IMR-90 (cell line): Measurements from ENCODE around the gene LRRC2. TPM values are rescaled to one million over a fixed set of nuclear protein-coding genes. Genes with fewer than 3 reads are reported as not detected.

ENCODE experiments used
- ATAC-seq: fragments of 200-7000 bp; cut with Tn5 transposase; 2 replicates; pipeline ENCODE4 v1.9.1; 2020; ENCODE audit warnings: low read depth, mild to moderate bottlenecking, moderate library complexity
- BruUV-seq: library from RNA; stranded (reverse); fragments of 400-500 nt; replicated peaks from 2 replicates; lab custom pipeline; 2021; lab: Mats Ljungman, UMichigan
- CTCF ChIA-PET: fragments of 300-600 bp; formaldehyde crosslinking; extraction: SDS; loops from one replicate; lab custom pipeline; 2021; ENCODE audit warnings: antibody characterized with exemption; lab: Yijun Ruan, JAX
- POLR2A ChIA-PET: fragments of 300-600 bp; sonication (Branson Sonifier 250); formaldehyde crosslinking; loops from one replicate; lab custom pipeline; 2022; ENCODE audit warnings: antibody characterized with exemption; ENCODE audit not compliant: unreplicated experiment; lab: Charles Lee
- DNase-seq: peaks from one replicate; pipeline ENCODE4 v3.0.0; 2013
- H2AFZ ChIP-seq: replicated peaks from 2 replicates; pipeline ENCODE3; 2013; ENCODE audit warnings: low read length, mild to moderate bottlenecking; ENCODE audit not compliant: poor library complexity
- H2AK5ac ChIP-seq: 2 replicates; pipeline ENCODE4 v1.6.1; 2013; ENCODE audit warnings: low read depth, low read length, inconsistent platforms
- H2AK9ac ChIP-seq: replicated peaks from 2 replicates; pipeline ENCODE3; 2013; ENCODE audit warnings: mild to moderate bottlenecking, low read depth, low read length, moderate library complexity; ENCODE audit not compliant: poor library complexity
- H2BK120ac ChIP-seq: 2 replicates; pipeline ENCODE4 v1.6.1; 2013; ENCODE audit warnings: low read depth, low read length, inconsistent platforms
- H2BK15ac ChIP-seq: 3 replicates; pipeline ENCODE4 v1.6.1; 2013; ENCODE audit warnings: low read depth, low read length, inconsistent platforms
- H2BK20ac ChIP-seq: 2 replicates; pipeline ENCODE4 v1.6.1; 2013; ENCODE audit warnings: low read depth, mild to moderate bottlenecking, inconsistent platforms, low read length, moderate library complexity
- H2BK5ac ChIP-seq: 2 replicates; pipeline ENCODE4 v1.6.1; 2013; ENCODE audit warnings: mild to moderate bottlenecking, low read depth, low read length, inconsistent platforms; ENCODE audit not compliant: poor library complexity, severe bottlenecking
- H3K14ac ChIP-seq: replicated peaks from 2 replicates; pipeline ENCODE4 v1.6.1; 2013; ENCODE audit warnings: low read depth, low read length, inconsistent platforms
- H3K18ac ChIP-seq: 2 replicates; pipeline ENCODE4 v1.6.1; 2013; ENCODE audit warnings: low read depth, low read length, control low read depth
- H3K23ac ChIP-seq: 2 replicates; pipeline ENCODE4 v1.6.1; 2013; ENCODE audit warnings: low read depth, low read length, inconsistent platforms
- H3K27ac ChIP-seq: 2 replicates; pipeline ENCODE4 v1.5.1; 2013; ENCODE audit warnings: mild to moderate bottlenecking, control low read depth, low read length; ENCODE audit not compliant: insufficient read depth
- H3K27me3 ChIP-seq: 2 replicates; pipeline ENCODE4 v1.6.1; 2013; ENCODE audit warnings: low read length; ENCODE audit not compliant: control insufficient read depth, insufficient read depth
- H3K36me3 ChIP-seq: 2 replicates; pipeline ENCODE4 v1.6.1; 2013; ENCODE audit warnings: low read length, mixed read lengths; ENCODE audit not compliant: control insufficient read depth, insufficient read depth
- H3K4ac ChIP-seq: 2 replicates; pipeline ENCODE4 v1.6.1; 2013; ENCODE audit warnings: low read depth, low read length, inconsistent platforms
- H3K4me1 ChIP-seq: 2 replicates; pipeline ENCODE4 v1.6.1; 2013; ENCODE audit warnings: low read length, mixed read lengths; ENCODE audit not compliant: control insufficient read depth, insufficient read depth
- H3K4me2 ChIP-seq: 2 replicates; pipeline ENCODE4 v1.6.1; 2013; ENCODE audit warnings: low read depth, mild to moderate bottlenecking, control low read depth, low read length, moderate library complexity
- H3K4me3 ChIP-seq: 2 replicates; pipeline ENCODE4 v1.5.1; 2013; ENCODE audit warnings: low read depth, mild to moderate bottlenecking, control low read depth, low read length, moderate library complexity; ENCODE audit not compliant: insufficient read depth
- H3K56ac ChIP-seq: 2 replicates; pipeline ENCODE4 v1.6.1; 2013; ENCODE audit warnings: low read length, inconsistent platforms; ENCODE audit not compliant: insufficient read depth; ENCODE audit errors: extremely low read depth
- H3K79me1 ChIP-seq, 2 experiments: 2 replicates each; pipeline ENCODE4 v1.6.1; 2013; ENCODE audit warnings: low read length in 2 of 2, inconsistent platforms in 1 of 2, low read depth in 1 of 2
- H3K9ac ChIP-seq: 2 replicates; pipeline ENCODE4 v1.6.1; 2013; ENCODE audit warnings: low read depth, low read length, control low read depth
- H3K9me1 ChIP-seq: 2 replicates; pipeline ENCODE4 v1.6.1; 2013; ENCODE audit warnings: low read length, inconsistent platforms; ENCODE audit not compliant: insufficient read depth
- H3K9me3 ChIP-seq: 2 replicates; pipeline ENCODE4 v1.6.1; 2013; ENCODE audit warnings: low read length; ENCODE audit not compliant: control insufficient read depth, insufficient read depth
- H4K20me1 ChIP-seq: 2 replicates; pipeline ENCODE4 v1.6.1; 2013; ENCODE audit warnings: low read length, inconsistent platforms; ENCODE audit not compliant: insufficient read depth
- H4K5ac ChIP-seq: 2 replicates; pipeline ENCODE4 v1.6.1; 2013; ENCODE audit warnings: mild to moderate bottlenecking, low read depth, low read length, control low read depth
- H4K8ac ChIP-seq, 2 experiments: 2 replicates each; pipeline ENCODE4 v1.6.1; 2013; ENCODE audit warnings: low read depth in 2 of 2, low read length in 2 of 2, control low read depth in 1 of 2, inconsistent platforms in 1 of 2
- H4K91ac ChIP-seq: 2 replicates; pipeline ENCODE4 v1.6.1; 2013; ENCODE audit warnings: low read depth, low read length, inconsistent platforms; ENCODE audit not compliant: insufficient read depth
- CHD1 ChIP-seq: IDR thresholded peaks from 2 replicates; pipeline ENCODE4 v1.6.1; 2012; ENCODE audit warnings: low read depth, low read length, improper control_type of control experiment
- CTCF ChIP-seq: conservative IDR thresholded peaks from 2 replicates; pipeline ENCODE4 v1.5.1; 2012; ENCODE audit warnings: mild to moderate bottlenecking, low read depth, low read length, improper control_type of control experiment
- NFE2L2 ChIP-seq: fragments of 150-350 bp; IDR thresholded peaks from 2 replicates; pipeline ENCODE4 v1.6.1; 2016; ENCODE audit warnings: low read depth, mild to moderate bottlenecking, low read length
- WGBS, 2 experiments: methylation state at CpG; one replicate each; pipeline versions ENCODE4 v1.1.5 to v1.1.7; 2013; ENCODE audit warnings: missing lambda C conversion rate in 2 of 2; ENCODE audit not compliant: insufficient read length in 1 of 2; ENCODE audit errors: extremely low coverage in 2 of 2; 5-methylcytosine and 5-hydroxymethylcytosine counted together
- dilution Hi-C: fragments of 300-500 bp; cut with HindIII; formaldehyde crosslinking; loops from one replicate; pipeline ENCODE4 v1.14.3; 2018; ENCODE audit warnings: low sequenced_read_pairs; ENCODE audit not compliant: unreplicated experiment
- in situ Hi-C: fragments of 300-500 bp; cut with MboI; formaldehyde crosslinking; loops from 3 replicates; pipeline ENCODE4 v1.14.3; 2019; ENCODE audit warnings: low sequenced_read_pairs, inconsistent platforms, mixed read lengths
- intact Hi-C: fragments of 100-400 bp; cut with micrococcal nuclease; formaldehyde crosslinking; loops from 2 replicates; pipeline ENCODE4 v1.10.0; 2022
- polyA plus RNA-seq, 3 experiments: library from polyadenylated mRNA; depleted of rRNA; stranded (reverse); fragments of >200 nt; gene quantifications; 2 replicates each; pipeline ENCODE4 v1.2.3, GENCODE V29; 2012; ENCODE audit warnings: low replicate concordance in 1 of 3
- total RNA-seq: library from RNA; depleted of rRNA; stranded (reverse); fragments of >200 nt; gene quantifications from 2 replicates; pipeline ENCODE4 v1.2.3, GENCODE V29; 2012

LRRC2 gene
- total and polyA plus RNA-seq, 2 of the 4 experiments (the other 2 are of a cell fraction): 2.9 to 4.1 TPM

- Histone ChIP-seq H2BK120ac (peak overlapping the region; percentile 43; the same call in 1 of the 2 replicates), H2BK5ac (peak overlapping the region; percentile 13), H3K14ac (no peak overlapping the region; the same call in 1 of the 2 replicates), H3K56ac (no peak overlapping the region), H3K23ac (no peak overlapping the region), H4K91ac (peak overlapping the region; percentile 50), H2BK15ac (peak overlapping the region; percentile 46; the same call in 1 of the 3 replicates), H3K27ac (no peak overlapping the region), H3K36me3 (peaks cover 4% of the 10 kb centered on the region; the same call in 1 of the 2 replicates), H3K4me3 (no peak overlapping the region), H3K4me1 (peaks cover 20% of the 10 kb centered on the region), H2BK20ac (0 out of 2 replicates have a peak overlapping the region, but pooled peaks have one; percentile 31), H2AK5ac (peak overlapping the region; percentile 68; the same call in 1 of the 2 replicates), H2AK9ac (peak overlapping the region; percentile 50), H3K18ac (no peak overlapping the region), H3K9me1 (peaks cover 20% of the 10 kb centered on the region), H4K20me1 (no peaks in the 10 kb centered on the region), H3K27me3 (no peaks in the 10 kb centered on the region), H3K79me1 (peaks cover 16 to 32% of the 10 kb centered on the region in 2 experiments; a peak in 2 of 4 replicates), H2AFZ (no peak overlapping the region), H3K4me2 (no peak overlapping the region), H3K4ac (peak overlapping the region; percentile 50; the same call in 1 of the 2 replicates), H4K8ac (no peak overlapping the region), H3K9me3 (peaks cover 4% of the 10 kb centered on the region), H4K5ac (peak overlapping the region; percentile 20; the same call in 1 of the 2 replicates), H3K9ac (no peak overlapping the region)
- BruUV-seq: no TSS peak
- DNase-seq (no peak), ATAC-seq (no peak)
- intact Hi-C loops (no loop called here), dilution Hi-C loops (no loop called here), in situ Hi-C loops (no loop called here)
- TF ChIP-seq CTCF (no peak), NFE2L2 (no peak), CHD1 (no peak)
- POLR2A ChIA-PET: no interaction called here
- CTCF ChIA-PET: interaction anchor here (1.6 to 6.4 kb wide), 2 partner anchors 66 to 73 kb away, joined by 5 to 33 read pairs; no protein-coding TSS in a partner anchor
- WGBS, 2 experiments: no CpG with 5 or more reads among the region's 2 CpGs
Observed at GRCh38 chr3:46561511-46561910, 4.6 kb downstream of the LRRC2 start.
